ENCODE results near the gene GPC6.

GRCh38 chr13:94050039-94050438, 823.4 kb downstream of the GPC6 start:
- TF ChIP-seq TP53 (CRISPR knock-in tag; IDR thresholded peaks at IDR 0.05), result no peak
- no peak for TF ChIP-seq POLR2A (IDR thresholded peaks at IDR 0.05; ENCODE audit: low read length)
- TF ChIP-seq ZNF302 (CRISPR knock-in tag; IDR thresholded peaks at IDR 0.05), result no peak
- TF ChIP-seq CTCF (IDR thresholded peaks at IDR 0.05), result no peak
- no peak for TF ChIP-seq HMGXB4 (CRISPR knock-in tag; IDR thresholded peaks at IDR 0.05; ENCODE audit: borderline replicate concordance)
- no peak for TF ChIP-seq JUNB (IDR thresholded peaks at IDR 0.05)
- TF ChIP-seq RFX5 (IDR thresholded peaks at IDR 0.05), result no peak
- no peak for TF ChIP-seq MYC (IDR thresholded peaks at IDR 0.05; ENCODE audit: borderline replicate concordance, low read length)
- TF ChIP-seq PBX3 (IDR thresholded peaks at IDR 0.05), result no peak

Data from A549 (cell line).